ENCODE measurements around the gene LSS. TPM values are rescaled to one million over a fixed set of nuclear protein-coding genes. Genes with fewer than 3 reads are reported as not detected.
"Not testable (repeated sequence)": the region's sequence is repeated elsewhere in the genome, so short reads cannot be mapped to it uniquely, and the experiment has no call there.

Gene LSS
- polyA plus RNA-seq, 6 donors from 2014 or later = 6.4 to 10.5 (median 8.9) TPM

GRCh38 chr21:46180778-46181391 lies 47.7 kb downstream of the LSS start:
- Mint-ChIP-seq H3K9me3 (peaks cover 0 to 15% (median 8%) of the 10 kb centered on the region in 7 donors), H3K27me3 (peaks cover 0 to 5% (median 0%) of the 10 kb centered on the region in 3 donors), H3K4me3 (no peak overlapping the region), H3K36me3 (peaks cover 0 to 10% of the 10 kb centered on the region in 2 donors), H3K4me1 (peaks cover 0 to 10% (median 0%) of the 10 kb centered on the region in 3 donors), H3K27ac (no peak overlapping the region)
- DNase-seq = no peak
- no peak for ATAC-seq (ENCODE audit: low read depth in 2 of 2)

GRCh38 chr21:46180079-46180722 lies 48.4 kb downstream of the LSS start:
- Mint-ChIP-seq H3K27ac (peak overlapping the region in 1 of 6 donors; percentile 28), H3K27me3 (peaks cover 0 to 12% (median 0%) of the 10 kb centered on the region in 3 donors), H3K4me3 (no peak overlapping the region), H3K9me3 (peaks cover 0 to 22% (median 14%) of the 10 kb centered on the region in 7 donors), H3K36me3 (peaks cover 0 to 17% of the 10 kb centered on the region in 2 donors), H3K4me1 (peaks cover 0 to 9% (median 0%) of the 10 kb centered on the region in 3 donors)
- no peak for DNase-seq
- no peak for ATAC-seq (ENCODE audit: low read depth in 2 of 2)

GRCh38 chr21:46179708-46180078 lies 48.9 kb downstream of the LSS start:
- Mint-ChIP-seq H3K4me3 (no peak overlapping the region), H3K4me1 (peaks cover 0 to 4% (median 0%) of the 10 kb centered on the region in 3 donors), H3K27ac (no peak overlapping the region), H3K27me3 (peaks cover 0 to 17% (median 0%) of the 10 kb centered on the region in 3 donors), H3K9me3 (peaks cover 0 to 27% (median 19%) of the 10 kb centered on the region in 7 donors), H3K36me3 (peaks cover 4 to 22% of the 10 kb centered on the region in 2 donors)
- ATAC-seq (ENCODE audit: low read depth in 2 of 2) (no peak), DNase-seq (no peak)

- Mint-ChIP-seq H3K36me3 (peaks cover 10 to 30% of the 10 kb centered on the region in 2 donors), H3K9me3 (peaks cover 0 to 34% (median 22%) of the 10 kb centered on the region in 7 donors), H3K27me3 (peaks cover 0 to 23% (median 0%) of the 10 kb centered on the region in 3 donors), H3K27ac (no peak overlapping the region), H3K4me3 (no peak overlapping the region), H3K4me1 (peaks cover 0 to 4% (median 0%) of the 10 kb centered on the region in 3 donors)
- no peak for ATAC-seq (ENCODE audit: low read depth in 2 of 2)
- no peak for DNase-seq
Observed at GRCh38 chr21:46178961-46179360, 49.6 kb downstream of the LSS start.

DNA sequence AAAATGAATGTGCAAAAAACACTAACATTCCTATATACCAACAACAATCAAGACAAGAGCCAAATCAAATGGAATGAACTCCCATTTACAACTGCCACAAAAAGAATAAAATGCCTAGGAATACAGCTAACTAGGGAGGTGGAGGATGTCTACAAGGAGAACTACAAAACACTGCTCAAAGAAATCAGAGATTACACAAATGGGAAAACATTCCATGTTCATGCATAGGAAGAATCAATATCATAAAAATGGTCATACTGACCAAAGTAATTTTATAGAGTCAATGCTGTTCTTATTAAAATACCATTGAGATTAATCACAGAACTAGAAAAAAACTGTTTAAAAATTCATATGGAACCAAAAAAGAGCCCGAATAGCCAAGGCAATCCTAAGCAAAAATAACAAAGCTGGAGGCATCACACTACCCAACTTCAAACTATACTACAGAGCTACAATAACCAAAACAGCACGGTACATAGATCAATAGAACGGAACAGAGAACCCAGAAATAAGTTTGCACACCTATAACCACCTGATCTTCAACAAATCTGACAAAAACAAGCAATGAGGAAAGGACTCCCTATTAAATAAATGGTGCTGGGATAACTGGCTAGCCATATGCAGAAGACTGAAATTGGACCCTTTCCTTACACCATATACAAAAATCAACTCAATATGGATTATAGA lies 52.0 kb downstream of the LSS start:
- Mint-ChIP-seq H3K27me3 (peaks cover 0 to 23% (median 0%) of the 10 kb centered on the region in 3 donors), H3K9me3 (peaks cover 0 to 39% (median 29%) of the 10 kb centered on the region in 7 donors), H3K36me3 (peaks cover 10 to 30% of the 10 kb centered on the region in 2 donors), H3K27ac (peak overlapping the region in 1 of 6 donors; percentile 33)
- DNase-seq; ATAC-seq (ENCODE audit: low read depth in 2 of 2); H3K4me3 Mint-ChIP-seq; H3K4me1 Mint-ChIP-seq: not testable (repeated sequence)

DNA sequence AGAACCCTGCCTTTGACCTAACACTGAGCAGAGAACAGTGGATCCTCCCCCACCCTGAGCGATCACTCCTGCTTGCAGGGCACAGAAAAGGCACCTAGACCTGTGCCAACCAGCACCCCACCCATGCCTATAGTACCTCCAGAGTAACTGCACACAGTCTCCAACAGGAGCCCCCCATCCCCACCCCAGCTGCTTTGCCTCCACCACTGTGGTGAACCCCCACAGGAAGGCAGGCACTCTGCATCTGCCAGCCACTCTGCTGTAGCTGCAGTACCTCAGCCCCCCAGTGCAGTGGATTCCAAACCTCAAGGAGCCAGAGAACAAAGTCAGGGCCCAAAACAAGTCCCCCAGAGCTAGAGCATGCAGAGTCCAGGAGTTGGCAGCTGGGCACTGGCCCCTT lies 55.0 kb downstream of the LSS start:
- DNase-seq (no peak), ATAC-seq (ENCODE audit: low read depth in 2 of 2) (no peak)
- Mint-ChIP-seq H3K4me3 (no peak overlapping the region), H3K9me3 (peaks cover 0 to 39% (median 30%) of the 10 kb centered on the region in 7 donors), H3K27ac (no peak overlapping the region), H3K36me3 (peaks cover 10 to 30% of the 10 kb centered on the region in 2 donors), H3K4me1 (peaks cover 0 to 11% (median 6%) of the 10 kb centered on the region in 3 donors), H3K27me3 (peaks cover 0 to 23% (median 0%) of the 10 kb centered on the region in 3 donors)

DNA sequence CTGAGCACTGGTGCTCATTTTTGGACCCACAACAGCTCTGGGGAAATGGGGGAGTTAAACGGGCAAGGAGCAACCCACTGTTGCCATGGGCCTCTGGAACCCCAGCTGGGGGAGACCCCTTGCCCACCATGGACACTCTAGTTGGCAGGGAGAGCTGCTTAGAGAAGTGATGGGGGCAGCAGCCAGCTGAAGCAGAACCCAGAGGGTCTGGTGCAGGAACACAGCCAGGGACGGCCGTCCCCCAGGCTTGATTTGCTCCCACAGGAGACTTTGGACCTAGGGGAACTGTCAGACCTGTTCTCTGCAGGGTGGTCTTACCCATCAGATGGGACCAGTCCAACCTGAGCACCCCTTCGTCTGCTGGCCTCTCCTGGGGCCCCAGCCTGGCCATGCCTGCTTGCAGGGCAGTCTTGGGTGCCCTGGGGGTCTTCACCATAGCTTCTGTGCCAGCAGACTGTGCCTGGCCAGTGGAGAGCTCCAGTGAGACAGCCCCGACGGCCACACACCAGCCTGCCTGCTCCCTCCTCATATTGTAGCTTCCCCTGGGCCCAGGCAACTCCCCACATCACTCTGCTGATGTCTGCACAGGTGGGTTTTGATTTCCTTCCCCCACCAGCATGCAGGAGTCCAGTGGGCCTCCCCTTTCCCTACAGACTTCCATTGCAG lies 55.6 kb downstream of the LSS start:
- ATAC-seq (ENCODE audit: low read depth in 2 of 2) = no peak
- H3K36me3 Mint-ChIP-seq = peaks cover 10 to 30% of the 10 kb centered on the region in 2 donors
- peaks cover 0 to 23% (median 0%) of the 10 kb centered on the region in 3 donors for H3K27me3 Mint-ChIP-seq
- peaks cover 0 to 39% (median 30%) of the 10 kb centered on the region in 7 donors for H3K9me3 Mint-ChIP-seq
- peaks cover 0 to 11% (median 6%) of the 10 kb centered on the region in 3 donors for H3K4me1 Mint-ChIP-seq
- no peak for DNase-seq
- H3K4me3 Mint-ChIP-seq = no peak overlapping the region
- H3K27ac Mint-ChIP-seq = no peak overlapping the region

GRCh38 chr21:46171996-46172862 lies 56.3 kb downstream of the LSS start:
- Mint-ChIP-seq H3K27ac (peak overlapping the region in 1 of 6 donors; percentile 53), H3K4me3 (peak overlapping the region in 1 of 8 donors; percentile 44), H3K4me1 (peaks cover 0 to 11% (median 6%) of the 10 kb centered on the region in 3 donors), H3K9me3 (peaks cover 0 to 35% (median 30%) of the 10 kb centered on the region in 7 donors), H3K36me3 (peaks cover 10 to 25% of the 10 kb centered on the region in 2 donors), H3K27me3 (peaks cover 0 to 23% (median 0%) of the 10 kb centered on the region in 3 donors)
- ATAC-seq (ENCODE audit: low read depth in 2 of 2) = no peak
- no peak for DNase-seq

GRCh38 chr21:46171585-46171984 lies 57.0 kb downstream of the LSS start:
- no peak for DNase-seq
- ATAC-seq (ENCODE audit: low read depth in 2 of 2) = no peak
- H3K9me3 Mint-ChIP-seq = peaks cover 0 to 30% (median 27%) of the 10 kb centered on the region in 7 donors
- no peak overlapping the region for H3K27ac Mint-ChIP-seq
- H3K27me3 Mint-ChIP-seq = peaks cover 0 to 23% (median 0%) of the 10 kb centered on the region in 3 donors
- H3K4me1 Mint-ChIP-seq = peaks cover 0 to 11% (median 6%) of the 10 kb centered on the region in 3 donors
- H3K36me3 Mint-ChIP-seq = peaks cover 10 to 25% of the 10 kb centered on the region in 2 donors
- no peak overlapping the region for H3K4me3 Mint-ChIP-seq

DNA sequence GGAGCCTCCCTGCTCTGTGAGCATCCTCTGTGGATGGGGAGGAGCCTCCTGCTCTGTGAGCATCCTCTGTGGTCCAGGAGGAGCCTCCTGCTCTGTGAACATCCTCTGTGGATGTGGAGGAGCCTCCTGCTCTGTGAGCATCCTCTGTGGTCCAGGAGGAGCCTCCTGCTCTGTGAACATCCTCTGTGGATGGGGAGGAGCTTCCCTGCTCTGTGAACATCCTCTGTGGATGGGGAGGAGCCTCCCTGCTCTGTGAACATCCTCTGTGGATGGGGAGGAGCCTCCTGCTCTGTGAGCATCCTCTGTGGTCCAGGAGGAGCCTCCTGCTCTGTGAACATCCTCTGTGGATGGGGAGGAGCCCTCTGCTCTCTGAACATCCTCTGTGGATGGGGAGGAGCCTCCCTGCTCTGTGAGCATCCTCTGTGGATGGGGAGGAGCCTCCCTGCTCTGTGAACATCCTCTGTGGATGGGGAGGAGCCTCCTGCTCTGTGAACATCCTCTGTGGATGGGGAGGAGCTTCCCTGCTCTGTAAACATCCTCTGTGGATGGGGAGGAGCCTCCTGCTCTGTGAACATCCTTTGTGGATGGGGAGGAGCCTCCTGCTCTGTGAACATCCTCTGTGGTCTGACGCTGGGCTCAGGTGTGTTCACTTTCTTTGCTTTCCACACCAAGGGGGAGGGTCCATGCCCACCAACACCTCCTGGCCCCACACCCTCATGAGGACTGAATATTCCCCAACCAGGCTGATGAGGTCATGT lies 58.0 kb downstream of the LSS start:
- not testable (repeated sequence) for ATAC-seq (ENCODE audit: low read depth in 2 of 2); DNase-seq; H3K27ac Mint-ChIP-seq; H3K4me3 Mint-ChIP-seq
- Mint-ChIP-seq H3K4me1 (peaks cover 0 to 11% (median 6%) of the 10 kb centered on the region in 3 donors), H3K27me3 (peaks cover 0 to 15% (median 0%) of the 10 kb centered on the region in 3 donors), H3K9me3 (peaks cover 0 to 23% (median 19%) of the 10 kb centered on the region in 7 donors), H3K36me3 (peaks cover 10 to 17% of the 10 kb centered on the region in 2 donors)

GRCh38 chr21:46168659-46169386 lies 59.8 kb downstream of the LSS start:
- ATAC-seq (ENCODE audit: low read depth in 2 of 2) = no peak
- Mint-ChIP-seq H3K4me1 (peaks cover 0 to 11% (median 6%) of the 10 kb centered on the region in 3 donors), H3K27ac (peak overlapping the region in 1 of 6 donors; percentile 43), H3K4me3 (no peak overlapping the region), H3K36me3 (no peaks in the 10 kb centered on the region), H3K27me3 (no peaks in the 10 kb centered on the region), H3K9me3 (peaks cover 0 to 8% (median 5%) of the 10 kb centered on the region in 7 donors)
- no peak for DNase-seq

Data from naive B cell (primary cell).